Peyer's patch (tissue), 4 donors: Measurements from ENCODE around the gene ARHGAP27.
"Not testable (repeated sequence)": the region's sequence is repeated elsewhere in the genome, so short reads cannot be mapped to it uniquely, and the experiment has no call there.

Experiments
- CTCF ChIP-seq, 6 experiments: fragments of 450-650 bp in 4 of 6; fragments of 200-600 bp in 2 of 6; sonication (generic) in 1 of 6; IDR thresholded peaks; one replicate each; pipeline ENCODE4 v1.5.1; 2017 to 2019; ENCODE audit warnings: antibody characterized with exemption in 6 of 6, mild to moderate bottlenecking in 3 of 6, moderate library complexity in 1 of 6
- POLR2A ChIP-seq, 2 donors: fragments of 450-650 bp; IDR thresholded peaks; one replicate each; pipeline ENCODE4 v1.5.1; 2017; ENCODE audit warnings: antibody characterized with exemption in 2 of 2, mild to moderate bottlenecking in 2 of 2, moderate library complexity in 2 of 2

DNA sequence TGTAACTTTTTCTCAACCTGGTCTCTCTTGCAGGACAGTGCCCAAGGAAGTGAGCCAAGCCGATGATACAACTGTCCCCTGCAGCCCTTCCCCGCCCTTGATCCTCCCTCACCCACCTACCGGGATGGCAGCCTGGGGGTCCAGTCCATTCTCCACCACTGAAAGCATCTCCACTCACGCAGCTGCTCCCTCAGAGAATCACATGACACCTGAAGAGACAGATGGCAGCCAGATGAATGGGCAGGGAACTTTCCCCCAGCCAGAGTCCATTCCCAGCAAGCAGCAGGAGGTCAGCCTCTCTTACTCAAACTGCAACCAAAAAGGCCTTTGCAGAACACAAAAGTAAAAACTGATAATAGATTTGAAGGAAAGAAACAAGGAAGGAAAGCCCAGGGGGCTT lies 49.6 kb upstream of the ARHGAP27 start:
- not testable (repeated sequence) for TF ChIP-seq CTCF, POLR2A (IDR thresholded peaks at IDR 0.05)
